Testis (tissue), 3 donors: ENCODE results near the gene TMEM178B. TPM values are rescaled to one million over a fixed set of nuclear protein-coding genes. Genes with fewer than 3 reads are reported as not detected.

ENCODE experiments used
- DNase-seq: peaks from one replicate; pipeline ENCODE4 v3.0.0-alpha.2; 2019
- H3K27ac ChIP-seq, 2 donors: fragments of 200-600 bp; sonication (generic); one replicate each; pipeline ENCODE4 v1.5.1; 2019
- H3K27me3 ChIP-seq: fragments of 200-600 bp; sonication (generic); one replicate; pipeline ENCODE4 v1.5.1; 2019
- H3K36me3 ChIP-seq: fragments of 200-600 bp; sonication (generic); one replicate; pipeline ENCODE4 v1.5.1; 2017; ENCODE audit warnings: low read depth; ENCODE audit errors: missing control alignments
- H3K4me1 ChIP-seq: fragments of 200-600 bp; sonication (generic); one replicate; pipeline ENCODE4 v1.5.1; 2019
- H3K4me3 ChIP-seq, 2 donors: fragments of 200-600 bp; sonication (generic); one replicate each; pipeline ENCODE4 v1.5.1; 2017 to 2019
- H3K9me3 ChIP-seq: fragments of 200-600 bp; sonication (generic); one replicate; pipeline ENCODE4 v1.5.1; 2017
- POLR2A ChIP-seq: fragments of 450-650 bp; IDR thresholded peaks from one replicate; pipeline ENCODE4 v1.6.1; 2017; ENCODE audit warnings: antibody characterized with exemption, mild to moderate bottlenecking, moderate library complexity
- WGBS, 2 donors: methylation state at CpG; one replicate each; pipeline ENCODE4 v1.1.5; 2018; 5-methylcytosine and 5-hydroxymethylcytosine counted together
- intact Hi-C: fragments of 100-400 bp; cut with DNase I; formaldehyde crosslinking; loops from one replicate; pipeline ENCODE4 v1.15.1; 2023; ENCODE audit warnings: low total_unique reads
- polyA plus RNA-seq: library from polyadenylated mRNA; stranded (reverse); fragments of 350-450 nt; fragmentation: Illumina TruSeq; extraction: RNeasy Lipid Tissue Mini Kit (QIAGEN cat#74804); gene quantifications from one replicate; pipeline ENCODE4 v1.2.3, GENCODE V29; 2014; ENCODE audit warnings: low read depth, low replicate concordance; ENCODE audit not compliant: insufficient read depth
- total RNA-seq, 2 donors: library from RNA; depleted of rRNA; stranded (reverse); fragments of >200 nt; gene quantifications; one replicate each; pipeline ENCODE4 v1.2.3, GENCODE V29; 2016
- TF ChIP-seq, protein P1 (sequence below), 3 experiments: fragments of 450-650 bp in 2 of 3; fragments of 200-600 bp in 1 of 3; sonication (generic) in 1 of 3; IDR thresholded peaks; one replicate each; pipeline ENCODE4 v1.5.1; 2016 to 2019; ENCODE audit warnings: antibody characterized with exemption in 3 of 3, mild to moderate bottlenecking in 2 of 3, moderate library complexity in 1 of 3

TMEM178B gene
- total and polyA plus RNA-seq, 3 donors from 2014 or later: 1.7 to 7.2 (median 2.0) TPM

- 78 to 83% methylated on average over 4 of the region's 4 CpGs for WGBS, 2 donors
These were observed 158.6 kb downstream of the TMEM178B start for GRCh38 chr7:141232286-141233051.

DNA sequence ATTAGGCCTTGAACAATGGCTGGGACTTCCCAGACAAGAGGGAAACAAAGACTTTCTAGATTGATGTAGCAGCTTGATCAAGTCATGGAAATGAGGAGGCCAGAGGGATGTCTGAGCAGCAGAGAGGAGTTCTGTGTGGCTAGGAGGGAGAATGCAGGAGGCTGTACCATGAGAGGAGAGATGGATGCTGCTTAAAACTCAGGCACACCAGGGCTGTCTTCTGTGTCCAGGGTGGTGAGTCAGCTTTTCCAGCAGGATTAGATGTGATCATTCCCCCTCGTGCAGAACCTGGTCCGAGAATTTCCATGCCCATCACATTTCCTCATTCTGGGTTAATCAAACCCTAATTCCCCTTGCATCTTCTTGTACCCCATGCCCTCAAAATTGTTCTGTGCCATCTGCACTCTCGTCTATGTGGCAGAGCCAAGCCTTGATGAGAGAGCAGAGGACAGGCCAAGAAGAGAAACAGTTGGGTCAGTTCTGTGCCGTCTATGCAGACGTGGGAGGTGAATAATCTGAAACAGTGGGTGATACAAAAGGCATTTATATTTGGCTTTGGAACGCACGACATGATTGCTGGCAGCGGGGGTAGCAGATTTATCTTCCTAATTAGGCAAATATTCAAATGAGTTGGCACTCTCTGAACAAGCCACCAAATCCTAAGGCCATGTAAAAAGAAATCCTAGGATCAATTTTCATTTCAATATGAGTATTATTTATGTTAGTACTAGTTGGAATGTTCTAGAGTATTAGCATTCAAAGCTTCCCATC lies 160.7 kb downstream of the TMEM178B start:
- no peaks in the 10 kb centered on the region for H3K36me3 ChIP-seq
- H3K27me3 ChIP-seq: no peaks in the 10 kb centered on the region
- TF ChIP-seq, protein P1, sequence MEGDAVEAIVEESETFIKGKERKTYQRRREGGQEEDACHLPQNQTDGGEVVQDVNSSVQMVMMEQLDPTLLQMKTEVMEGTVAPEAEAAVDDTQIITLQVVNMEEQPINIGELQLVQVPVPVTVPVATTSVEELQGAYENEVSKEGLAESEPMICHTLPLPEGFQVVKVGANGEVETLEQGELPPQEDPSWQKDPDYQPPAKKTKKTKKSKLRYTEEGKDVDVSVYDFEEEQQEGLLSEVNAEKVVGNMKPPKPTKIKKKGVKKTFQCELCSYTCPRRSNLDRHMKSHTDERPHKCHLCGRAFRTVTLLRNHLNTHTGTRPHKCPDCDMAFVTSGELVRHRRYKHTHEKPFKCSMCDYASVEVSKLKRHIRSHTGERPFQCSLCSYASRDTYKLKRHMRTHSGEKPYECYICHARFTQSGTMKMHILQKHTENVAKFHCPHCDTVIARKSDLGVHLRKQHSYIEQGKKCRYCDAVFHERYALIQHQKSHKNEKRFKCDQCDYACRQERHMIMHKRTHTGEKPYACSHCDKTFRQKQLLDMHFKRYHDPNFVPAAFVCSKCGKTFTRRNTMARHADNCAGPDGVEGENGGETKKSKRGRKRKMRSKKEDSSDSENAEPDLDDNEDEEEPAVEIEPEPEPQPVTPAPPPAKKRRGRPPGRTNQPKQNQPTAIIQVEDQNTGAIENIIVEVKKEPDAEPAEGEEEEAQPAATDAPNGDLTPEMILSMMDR (IDR thresholded peaks at IDR 0.05): no peak
- no peak for TF ChIP-seq POLR2A
- intact Hi-C loops: no loop called here
- no peak overlapping the region for H3K27ac ChIP-seq
- no peak overlapping the region for H3K4me3 ChIP-seq
- H3K9me3 ChIP-seq: no peaks in the 10 kb centered on the region
- WGBS, 2 donors: 75 to 82% methylated on average over 8 of the region's 8 CpGs
- H3K4me1 ChIP-seq: no peaks in the 10 kb centered on the region
- no peak for DNase-seq

More at GRCh38 chr7:141232286-141233051, 158.6 kb downstream of the TMEM178B start:
- Histone ChIP-seq H3K9me3 (no peaks in the 10 kb centered on the region), H3K36me3 (no peaks in the 10 kb centered on the region), H3K27ac (no peak overlapping the region), H3K4me3 (no peak overlapping the region), H3K27me3 (no peaks in the 10 kb centered on the region), H3K4me1 (no peaks in the 10 kb centered on the region)
- TF ChIP-seq POLR2A: no peak
- TF ChIP-seq, protein P1 (IDR thresholded peaks at IDR 0.05): no peak
- DNase-seq: no peak
- intact Hi-C loops: no loop called here

GRCh38 chr7:141235656-141236055 lies 161.8 kb downstream of the TMEM178B start:
- intact Hi-C loops: no loop called here
- H3K4me1 ChIP-seq: no peaks in the 10 kb centered on the region
- WGBS, 2 donors: 86% methylated on average over 2 to 4 of the region's 4 CpGs
- TF ChIP-seq POLR2A: no peak
- TF ChIP-seq, protein P1 (IDR thresholded peaks at IDR 0.05): no peak
- no peaks in the 10 kb centered on the region for H3K9me3 ChIP-seq
- no peak overlapping the region for H3K27ac ChIP-seq
- no peaks in the 10 kb centered on the region for H3K27me3 ChIP-seq
- no peaks in the 10 kb centered on the region for H3K36me3 ChIP-seq
- H3K4me3 ChIP-seq: no peak overlapping the region
- no peak for DNase-seq

DNA sequence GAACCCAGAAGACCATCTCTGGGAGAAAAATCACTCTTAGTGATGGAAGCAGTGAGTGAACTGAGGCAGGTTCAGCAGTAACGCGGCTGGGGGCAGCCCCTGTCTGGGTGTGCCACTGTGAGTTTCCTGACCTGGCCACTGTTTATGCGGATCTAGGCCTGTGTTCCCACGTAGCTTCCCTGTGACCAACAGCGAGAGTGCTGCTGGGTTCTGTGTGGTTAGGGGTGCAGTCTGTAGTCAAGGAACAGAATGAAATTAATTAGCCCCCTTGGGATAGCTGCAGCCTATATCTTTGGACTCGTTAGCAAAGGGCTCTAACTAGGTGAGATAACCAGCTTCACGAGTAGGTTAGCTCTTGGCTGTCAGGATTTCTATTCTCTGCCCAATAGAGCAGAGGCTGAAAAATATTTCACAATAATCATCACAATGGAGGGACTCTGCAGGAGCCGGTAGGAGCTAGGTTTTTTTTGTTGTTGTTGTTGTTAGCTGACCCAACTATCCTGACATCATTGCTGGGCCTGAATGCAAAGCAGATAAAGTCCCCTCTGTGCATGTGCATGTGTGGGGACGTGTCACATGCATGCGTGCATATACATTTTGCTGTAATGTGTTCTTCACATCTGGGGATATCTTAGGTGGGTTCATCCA lies 164.9 kb downstream of the TMEM178B start:
- H3K4me3 ChIP-seq: no peak overlapping the region
- H3K36me3 ChIP-seq: no peaks in the 10 kb centered on the region
- H3K9me3 ChIP-seq: no peaks in the 10 kb centered on the region
- H3K27ac ChIP-seq: no peak overlapping the region
- no peak for DNase-seq
- 59 to 65% methylated on average over 9 to 10 of the region's 10 CpGs for WGBS, 2 donors
- no peaks in the 10 kb centered on the region for H3K4me1 ChIP-seq
- no peak for TF ChIP-seq POLR2A
- H3K27me3 ChIP-seq: no peaks in the 10 kb centered on the region
- intact Hi-C loops: no loop called here

DNA sequence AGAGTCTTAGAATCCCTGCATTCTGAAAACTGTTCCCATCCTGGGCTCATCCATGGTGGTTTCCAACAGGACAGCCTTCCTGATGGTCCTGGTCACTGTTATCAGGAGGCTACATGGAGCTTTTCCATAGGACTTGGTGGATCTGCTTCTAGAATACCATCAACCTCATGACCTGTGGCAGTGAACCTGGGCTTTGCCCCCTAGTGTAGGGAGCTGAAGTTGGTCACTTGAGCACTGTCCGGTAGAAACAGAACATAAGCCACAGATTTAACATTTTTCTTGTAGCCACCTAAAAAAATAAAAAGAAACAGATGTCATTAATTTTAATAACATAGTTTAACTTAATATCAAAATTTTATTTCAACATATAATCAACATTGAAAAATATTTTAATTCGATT lies 165.8 kb downstream of the TMEM178B start:
- Histone ChIP-seq H3K4me3 (no peak overlapping the region), H3K27ac (no peak overlapping the region), H3K36me3 (no peaks in the 10 kb centered on the region), H3K9me3 (no peaks in the 10 kb centered on the region), H3K27me3 (no peaks in the 10 kb centered on the region), H3K4me1 (no peaks in the 10 kb centered on the region)
- no peak for DNase-seq
- TF ChIP-seq POLR2A: no peak
- TF ChIP-seq, protein P1 (IDR thresholded peaks at IDR 0.05): no peak
- intact Hi-C loops: no loop called here
- WGBS, 2 donors: 94 to 95% methylated on average over 2 of the region's 2 CpGs
